NB4 (cell line): Measurements from ENCODE around the gene CCDC91.

Source experiments
- CTCF ChIP-seq: IDR thresholded peaks from one replicate; pipeline ENCODE4 v1.5.1; 2012; ENCODE audit warnings: low read depth, low read length
- POLR2A ChIP-seq: IDR thresholded peaks from 2 replicates; pipeline ENCODE4 v1.6.1; 2011; ENCODE audit warnings: mild to moderate bottlenecking; ENCODE audit not compliant: insufficient read length; ENCODE audit errors: extremely low read depth

DNA sequence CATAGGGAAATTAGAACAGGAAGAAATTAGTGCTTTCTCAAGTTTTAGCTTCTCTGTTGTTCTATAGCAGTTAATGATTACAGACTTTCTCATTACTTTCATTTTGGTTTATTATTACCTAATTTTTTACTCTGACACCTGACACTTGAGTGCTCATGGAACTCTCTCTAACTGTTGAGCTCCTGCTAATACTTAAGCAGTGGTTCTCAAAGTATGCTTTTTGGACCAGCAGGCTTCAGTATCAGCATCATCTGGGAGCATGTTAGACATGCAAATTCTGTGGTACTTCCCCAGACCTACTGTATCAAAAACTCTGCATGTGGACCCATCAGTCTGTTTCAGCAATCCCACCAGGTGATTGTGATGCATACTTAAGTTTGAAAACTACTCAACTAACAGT is 235.3 kb downstream of the CCDC91 start:
- TF ChIP-seq POLR2A: no peak
- no peak for TF ChIP-seq CTCF
